ENCODE results near the gene SORCS2.

DNA sequence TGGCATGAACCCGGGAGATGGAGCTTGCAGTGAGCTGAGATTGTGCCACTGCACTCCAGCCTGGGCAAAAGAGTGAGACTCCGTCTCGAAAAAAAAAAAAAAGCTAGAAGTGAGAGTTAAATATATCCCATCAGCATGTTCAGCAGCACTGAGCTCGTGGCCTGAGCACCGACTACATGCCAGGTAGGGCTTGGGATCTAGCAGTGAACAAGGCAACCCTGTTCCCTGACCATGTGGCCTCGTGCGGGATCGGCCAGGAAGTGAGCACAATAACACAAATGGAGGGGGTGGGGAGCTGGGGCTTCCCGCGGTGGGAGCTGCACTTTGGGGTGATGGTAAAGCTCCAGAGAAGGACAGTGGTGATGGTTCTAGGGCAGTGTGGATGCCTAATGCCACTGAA is 436.1 kb downstream of the SORCS2 start:
- no peak for TF ChIP-seq EZH2 (IDR thresholded peaks at IDR 0.05; ENCODE audit: insufficient read depth, poor library complexity, severe bottlenecking)
- TF ChIP-seq EZH2phosphoT487 (IDR thresholded peaks at IDR 0.05; ENCODE audit: insufficient read depth, low read depth): no peak

Data from GM23248 (cell line).